ENCODE results near the gene PIGM. TPM values are rescaled to one million over a fixed set of nuclear protein-coding genes. Genes with fewer than 3 reads are reported as not detected.

PIGM gene
- total RNA-seq, 1 donor from 2014 or later, result 7.0 TPM

DNA sequence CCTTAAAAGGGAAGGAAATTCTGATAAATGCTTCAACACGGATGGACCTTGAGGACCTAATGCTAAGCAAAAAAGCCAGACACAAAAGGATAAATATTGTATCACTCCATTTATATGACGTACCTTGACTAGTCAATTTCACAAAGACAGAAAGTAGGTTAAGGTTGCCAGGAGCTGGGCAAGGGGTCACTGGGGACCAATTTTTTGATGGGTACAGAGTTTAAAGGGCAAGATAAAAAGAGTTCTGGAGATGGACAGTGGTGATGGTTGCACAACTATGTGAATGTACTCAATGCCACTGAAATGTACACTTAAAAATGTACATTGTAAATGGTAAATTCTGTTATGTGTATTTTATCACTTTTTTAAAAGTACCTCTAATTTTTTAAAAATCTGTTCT, 45.7 kb downstream of the PIGM start:
- Histone ChIP-seq H2AFZ (ENCODE audit: low read depth, low read length) (no peak overlapping the region), H3K36me3 (ENCODE audit: insufficient read depth, low read length) (no peaks in the 10 kb centered on the region), H3K27ac (ENCODE audit: low read depth, low read length) (no peak overlapping the region), H4K20me1 (ENCODE audit: insufficient read depth, low read length) (no peaks in the 10 kb centered on the region), H3K4me3 (ENCODE audit: insufficient read depth, low read depth, low read length) (no peak overlapping the region), H3K4me1 (ENCODE audit: insufficient read depth, low read length) (no peaks in the 10 kb centered on the region), H3K9me3 (ENCODE audit: insufficient read depth, low read depth, low read length) (no peaks in the 10 kb centered on the region), H3K4me2 (ENCODE audit: low read length) (no peak overlapping the region), H3K79me2 (ENCODE audit: insufficient read depth, low read length) (no peaks in the 10 kb centered on the region), H3K27me3 (ENCODE audit: insufficient read depth, low read length) (peaks cover 9% of the 10 kb centered on the region), H3K9ac (ENCODE audit: low read length) (no peak overlapping the region)
- no peaks in the 10 kb centered on the region for H3K4me1 Mint-ChIP-seq (ENCODE audit: low read depth, unreplicated experiment)
- DNase-seq (ENCODE audit: low read depth) (no peak), FAIRE-seq (no peak)
- TF ChIP-seq, protein P1, sequence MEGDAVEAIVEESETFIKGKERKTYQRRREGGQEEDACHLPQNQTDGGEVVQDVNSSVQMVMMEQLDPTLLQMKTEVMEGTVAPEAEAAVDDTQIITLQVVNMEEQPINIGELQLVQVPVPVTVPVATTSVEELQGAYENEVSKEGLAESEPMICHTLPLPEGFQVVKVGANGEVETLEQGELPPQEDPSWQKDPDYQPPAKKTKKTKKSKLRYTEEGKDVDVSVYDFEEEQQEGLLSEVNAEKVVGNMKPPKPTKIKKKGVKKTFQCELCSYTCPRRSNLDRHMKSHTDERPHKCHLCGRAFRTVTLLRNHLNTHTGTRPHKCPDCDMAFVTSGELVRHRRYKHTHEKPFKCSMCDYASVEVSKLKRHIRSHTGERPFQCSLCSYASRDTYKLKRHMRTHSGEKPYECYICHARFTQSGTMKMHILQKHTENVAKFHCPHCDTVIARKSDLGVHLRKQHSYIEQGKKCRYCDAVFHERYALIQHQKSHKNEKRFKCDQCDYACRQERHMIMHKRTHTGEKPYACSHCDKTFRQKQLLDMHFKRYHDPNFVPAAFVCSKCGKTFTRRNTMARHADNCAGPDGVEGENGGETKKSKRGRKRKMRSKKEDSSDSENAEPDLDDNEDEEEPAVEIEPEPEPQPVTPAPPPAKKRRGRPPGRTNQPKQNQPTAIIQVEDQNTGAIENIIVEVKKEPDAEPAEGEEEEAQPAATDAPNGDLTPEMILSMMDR (IDR thresholded peaks at IDR 0.05; ENCODE audit: insufficient read depth, low read depth, low read length), result no peak
- TF ChIP-seq EZH2 (IDR thresholded peaks at IDR 0.05; ENCODE audit: insufficient read depth, low read length), result no peak
- no peaks in the 10 kb centered on the region for H3K36me3 Mint-ChIP-seq (ENCODE audit: low read depth, unreplicated experiment)
- H3K27ac Mint-ChIP-seq (ENCODE audit: unreplicated experiment), result no peak overlapping the region
- peaks cover 22% of the 10 kb centered on the region for H3K27me3 Mint-ChIP-seq (ENCODE audit: low read depth, unreplicated experiment)
- no peaks in the 10 kb centered on the region for H3K9me3 Mint-ChIP-seq (ENCODE audit: unreplicated experiment)
- H3K4me3 Mint-ChIP-seq (ENCODE audit: unreplicated experiment), result no peak overlapping the region

DNA sequence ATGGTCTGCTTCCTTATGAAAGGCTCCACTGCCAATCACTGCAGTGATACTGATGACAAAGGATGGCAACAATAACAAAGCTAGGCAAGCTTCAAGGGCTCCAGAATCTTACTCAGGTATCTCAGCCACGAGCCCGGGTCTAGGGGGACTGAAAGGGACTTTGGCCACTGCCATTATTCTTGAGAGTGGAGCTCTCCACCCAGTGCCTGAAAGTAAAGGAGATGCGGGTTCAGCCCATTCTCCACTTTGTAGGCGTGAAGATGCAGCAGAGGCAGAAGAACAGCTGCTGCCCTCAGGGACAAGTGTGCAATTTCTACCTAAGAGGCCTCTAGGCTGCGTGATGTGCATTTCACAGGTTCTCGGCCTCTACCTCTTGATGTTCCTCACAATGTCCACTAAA, 46.3 kb downstream of the PIGM start:
- TF ChIP-seq EZH2 (IDR thresholded peaks at IDR 0.05; ENCODE audit: insufficient read depth, low read length), result no peak
- TF ChIP-seq, protein P1 (IDR thresholded peaks at IDR 0.05; ENCODE audit: insufficient read depth, low read depth, low read length), result no peak
- Mint-ChIP-seq H3K9me3 (ENCODE audit: unreplicated experiment) (no peaks in the 10 kb centered on the region), H3K4me1 (ENCODE audit: low read depth, unreplicated experiment) (no peaks in the 10 kb centered on the region), H3K36me3 (ENCODE audit: low read depth, unreplicated experiment) (no peaks in the 10 kb centered on the region), H3K4me3 (ENCODE audit: unreplicated experiment) (no peak overlapping the region), H3K27me3 (ENCODE audit: low read depth, unreplicated experiment) (peaks cover 27% of the 10 kb centered on the region), H3K27ac (ENCODE audit: unreplicated experiment) (no peak overlapping the region)
- H3K9ac ChIP-seq (ENCODE audit: low read length), result no peak overlapping the region
- no peaks in the 10 kb centered on the region for H3K79me2 ChIP-seq (ENCODE audit: insufficient read depth, low read length)
- H3K4me1 ChIP-seq (ENCODE audit: insufficient read depth, low read length), result no peaks in the 10 kb centered on the region
- no peak for DNase-seq (ENCODE audit: low read depth)
- FAIRE-seq, result no peak
- H4K20me1 ChIP-seq (ENCODE audit: insufficient read depth, low read length), result no peaks in the 10 kb centered on the region
- H3K27me3 ChIP-seq (ENCODE audit: insufficient read depth, low read length), result peaks cover 9% of the 10 kb centered on the region
- H3K4me2 ChIP-seq (ENCODE audit: low read length), result no peak overlapping the region
- no peak overlapping the region for H2AFZ ChIP-seq (ENCODE audit: low read depth, low read length)
- H3K4me3 ChIP-seq (ENCODE audit: insufficient read depth, low read depth, low read length), result no peak overlapping the region
- no peak overlapping the region for H3K27ac ChIP-seq (ENCODE audit: low read depth, low read length)
- no peaks in the 10 kb centered on the region for H3K36me3 ChIP-seq (ENCODE audit: insufficient read depth, low read length)
- H3K9me3 ChIP-seq (ENCODE audit: insufficient read depth, low read depth, low read length), result no peaks in the 10 kb centered on the region

DNA sequence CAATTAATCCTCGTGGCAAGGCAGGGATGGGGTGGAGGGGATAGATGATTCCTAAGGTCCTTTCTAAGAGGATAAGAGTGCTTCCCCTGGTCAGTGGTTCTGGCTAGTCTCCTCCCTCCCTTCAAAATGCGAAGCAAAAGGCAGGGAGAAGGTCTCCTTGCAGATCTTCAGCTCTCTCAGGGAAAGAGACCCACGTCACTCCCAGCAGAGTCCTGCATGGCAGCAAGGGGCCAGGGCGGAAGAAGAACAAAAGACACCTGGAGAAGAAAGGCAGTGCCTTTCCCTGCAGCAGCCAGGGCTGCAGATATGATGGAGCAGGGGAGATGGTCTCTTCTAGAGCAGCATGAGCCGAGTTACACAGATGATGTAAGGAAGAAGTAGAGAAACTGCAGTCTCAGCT, 48.1 kb downstream of the PIGM start:
- no peak for FAIRE-seq
- Mint-ChIP-seq H3K9me3 (ENCODE audit: unreplicated experiment) (no peaks in the 10 kb centered on the region), H3K4me1 (ENCODE audit: low read depth, unreplicated experiment) (no peaks in the 10 kb centered on the region), H3K36me3 (ENCODE audit: low read depth, unreplicated experiment) (no peaks in the 10 kb centered on the region), H3K27me3 (ENCODE audit: low read depth, unreplicated experiment) (peaks cover 42% of the 10 kb centered on the region), H3K27ac (ENCODE audit: unreplicated experiment) (no peak overlapping the region), H3K4me3 (ENCODE audit: unreplicated experiment) (no peak overlapping the region)
- Histone ChIP-seq H4K20me1 (ENCODE audit: insufficient read depth, low read length) (no peaks in the 10 kb centered on the region), H3K4me2 (ENCODE audit: low read length) (no peak overlapping the region), H3K4me1 (ENCODE audit: insufficient read depth, low read length) (no peaks in the 10 kb centered on the region), H3K79me2 (ENCODE audit: insufficient read depth, low read length) (no peaks in the 10 kb centered on the region), H2AFZ (ENCODE audit: low read depth, low read length) (no peak overlapping the region), H3K27ac (ENCODE audit: low read depth, low read length) (no peak overlapping the region), H3K9me3 (ENCODE audit: insufficient read depth, low read depth, low read length) (no peaks in the 10 kb centered on the region), H3K9ac (ENCODE audit: low read length) (no peak overlapping the region), H3K27me3 (ENCODE audit: insufficient read depth, low read length) (peaks cover 14% of the 10 kb centered on the region), H3K36me3 (ENCODE audit: insufficient read depth, low read length) (no peaks in the 10 kb centered on the region), H3K4me3 (ENCODE audit: insufficient read depth, low read depth, low read length) (no peak overlapping the region)
- no peak for DNase-seq (ENCODE audit: low read depth)
- TF ChIP-seq EZH2 (IDR thresholded peaks at IDR 0.05; ENCODE audit: insufficient read depth, low read length), result no peak
- TF ChIP-seq, protein P1 (IDR thresholded peaks at IDR 0.05; ENCODE audit: insufficient read depth, low read depth, low read length), result no peak

Measured in astrocyte (in vitro differentiated cells and primary cell).